Omental fat pad (tissue), 4 donors: ENCODE data around the gene RABL6. TPM values are rescaled to one million over a fixed set of nuclear protein-coding genes. Genes with fewer than 3 reads are reported as not detected.
"Not testable (repeated sequence)": the region's sequence is repeated elsewhere in the genome, so short reads cannot be mapped to it uniquely, and the experiment has no call there.

Source experiments
- ATAC-seq: fragments of 150-250 bp; one replicate; pipeline ENCODE4 v1.9.1; 2016; ENCODE audit warnings: mild to moderate bottlenecking, moderate library complexity; ENCODE audit not compliant: low FRiP score
- DNase-seq: peaks from one replicate; pipeline ENCODE4 v3.0.0-alpha.2; 2019; ENCODE audit warnings: low spot score
- CTCF ChIP-seq, 3 donors: fragments of 450-650 bp; IDR thresholded peaks; one replicate each; pipeline ENCODE4 v1.5.1; 2016 to 2017; ENCODE audit warnings: antibody characterized with exemption in 3 of 3, mild to moderate bottlenecking in 3 of 3, moderate library complexity in 2 of 3
- total RNA-seq, 4 donors: library from RNA; depleted of rRNA; stranded (reverse); fragments of >200 nt; gene quantifications; one replicate each; pipeline ENCODE4 v1.1.0, GENCODE V29; 2016

RABL6 gene
- total RNA-seq, 4 donors from 2014 or later = 33.7 to 46.9 (median 44.9) TPM

GRCh38 chr9:136862849-136863622, 55.3 kb downstream of the RABL6 start:
- DNase-seq = no peak
- TF ChIP-seq CTCF (IDR thresholded peaks at IDR 0.05) = no peak
- ATAC-seq = no peak

GRCh38 chr9:136863623-136864273, 56.0 kb downstream of the RABL6 start:
- ATAC-seq = no peak
- no peak for TF ChIP-seq CTCF (IDR thresholded peaks at IDR 0.05)
- DNase-seq = no peak

- no peak for TF ChIP-seq CTCF (IDR thresholded peaks at IDR 0.05)
- ATAC-seq (no peak), DNase-seq (no peak)
These were observed 57.5 kb downstream of the RABL6 start for GRCh38 chr9:136865041-136865767.

GRCh38 chr9:136865768-136866103, 58.0 kb downstream of the RABL6 start:
- no peak for TF ChIP-seq CTCF (IDR thresholded peaks at IDR 0.05)
- ATAC-seq (no peak), DNase-seq (no peak)

- ATAC-seq, DNase-seq: not testable (repeated sequence)
These were observed 59.2 kb downstream of the RABL6 start for GRCh38 chr9:136866898-136867421.

GRCh38 chr9:136867480-136867879, 59.7 kb downstream of the RABL6 start:
- no peak for DNase-seq
- no peak for ATAC-seq
- TF ChIP-seq CTCF (IDR thresholded peaks at IDR 0.05) = no peak

- no peak for TF ChIP-seq CTCF (IDR thresholded peaks at IDR 0.05)
- no peak for DNase-seq
- no peak for ATAC-seq
These were observed 60.2 kb downstream of the RABL6 start for GRCh38 chr9:136867917-136868316.
